HepG2 (cell line): ENCODE results near the gene GPR37L1. TPM values are rescaled to one million over a fixed set of nuclear protein-coding genes. Genes with fewer than 3 reads are reported as not detected.

Source experiments
- ATAC-seq: fragments of 200-7000 bp; cut with Tn5 transposase; 3 replicates; pipeline ENCODE4 v1.9.1; 2020; ENCODE audit warnings: mild to moderate bottlenecking, moderate library complexity
- BruUV-seq: library from RNA; stranded (reverse); fragments of 400-500 nt; replicated peaks from 2 replicates; lab custom pipeline; 2021; lab: Mats Ljungman, UMichigan
- CTCF ChIA-PET: fragments of 300-600 bp; formaldehyde crosslinking; extraction: SDS; loops from one replicate; lab custom pipeline; 2021; ENCODE audit warnings: low total read pairs, inconsistent platforms, low intra/inter-chr PET ratio; lab: Yijun Ruan, JAX
- POLR2A ChIA-PET: fragments of 350-600 bp; sonication (Branson Sonifier 250); formaldehyde crosslinking; loops from one replicate; lab custom pipeline; 2020; ENCODE audit warnings: antibody characterized with exemption, inconsistent platforms; lab: Yijun Ruan, JAX
- DNase-seq: peaks from one replicate; pipeline ENCODE4 v3.0.0-alpha.2; 2015; ENCODE audit warnings: low spot score
- FAIRE-seq: peaks from 3 replicates; lab custom pipeline; 2011; peaks lifted over from hg19 to GRCh38; lab: Jason Lieb, UNC
- H2AFZ ChIP-seq: one replicate; pipeline ENCODE4 v1.6.1; 2011; ENCODE audit warnings: low read length, inconsistent platforms
- H3K27ac ChIP-seq: fragments of 300-600 bp; 3 replicates; pipeline ENCODE4 v1.8.0; 2011; ENCODE audit warnings: mixed run types, mild to moderate bottlenecking, mixed read lengths, low read length, inconsistent platforms; ENCODE audit not compliant: insufficient read depth; ENCODE audit errors: extremely low read length
- H3K27me3 ChIP-seq, 2 experiments: fragments of 200-600 bp in 1 of 2; 2 replicates in 1 of 2; 3 replicates in 1 of 2; pipeline versions ENCODE4 v1.6.0 to v1.8.0; 2011; ENCODE audit warnings: low read length in 2 of 2, mild to moderate bottlenecking in 2 of 2, moderate library complexity in 2 of 2, inconsistent platforms in 1 of 2; ENCODE audit not compliant: insufficient read depth in 2 of 2, control insufficient read depth in 1 of 2
- H3K36me3 ChIP-seq, 2 experiments: fragments of 200-600 bp in 1 of 2; replicated peaks in 1 of 2; 2 replicates in 1 of 2; 3 replicates in 1 of 2; pipeline versions ENCODE4 v1.5.1 to v1.8.0; 2011; ENCODE audit warnings: low read length in 2 of 2, inconsistent platforms in 1 of 2; ENCODE audit not compliant: insufficient read depth in 2 of 2, control insufficient read depth in 1 of 2
- H3K4me1 ChIP-seq: 2 replicates; pipeline ENCODE4 v1.5.1; 2012; ENCODE audit warnings: low read length, inconsistent platforms; ENCODE audit not compliant: insufficient read depth
- H3K4me2 ChIP-seq: 2 replicates; pipeline ENCODE4 v1.6.0; 2011; ENCODE audit warnings: low read depth, low read length, inconsistent platforms
- H3K4me3 ChIP-seq, 3 experiments: fragments of 200-600 bp in 1 of 3; sonication (generic), shearing (Covaris generic) in 1 of 3; replicated peaks in 1 of 3; 2 replicates each; pipeline ENCODE4 v1.5.1; 2011 to 2016; ENCODE audit warnings: low read length in 3 of 3, inconsistent platforms in 2 of 3, low read depth in 2 of 3, mild to moderate bottlenecking in 2 of 3, control low read depth in 1 of 3, mixed read lengths in 1 of 3; ENCODE audit not compliant: insufficient read depth in 1 of 3
- H3K79me2 ChIP-seq: one replicate; pipeline ENCODE4 v1.6.1; 2011; ENCODE audit warnings: low read length, inconsistent platforms; ENCODE audit not compliant: insufficient read depth
- H3K9ac ChIP-seq: 2 replicates; pipeline ENCODE4 v1.6.0; 2011; ENCODE audit warnings: mild to moderate bottlenecking, low read depth, low read length, inconsistent platforms; ENCODE audit not compliant: insufficient read depth
- H3K9me3 ChIP-seq: 2 replicates; pipeline ENCODE4 v1.5.1; 2012; ENCODE audit warnings: mild to moderate bottlenecking, low read length
- H4K20me1 ChIP-seq: 2 replicates; pipeline ENCODE4 v1.6.0; 2011; ENCODE audit warnings: inconsistent platforms, mild to moderate bottlenecking, low read length, moderate library complexity; ENCODE audit not compliant: insufficient read depth
- CC2D1A ChIP-seq: sonication (generic); formaldehyde crosslinking; IDR thresholded peaks from 2 replicates; pipeline ENCODE4 v1.8.1; 2023; ENCODE audit warnings: mild to moderate bottlenecking, missing genetic modification reagents
- DMAP1 ChIP-seq: IDR thresholded peaks from 2 replicates; pipeline ENCODE4 v1.6.1; 2016
- EEA1 ChIP-seq: sonication (generic); formaldehyde crosslinking; IDR thresholded peaks from 2 replicates; pipeline ENCODE4 v1.5.1; 2020; ENCODE audit warnings: mild to moderate bottlenecking, missing genetic modification reagents, borderline replicate concordance
- HNRNPL ChIP-seq: fragments of 200-400 bp; formaldehyde crosslinking; IDR thresholded peaks from 2 replicates; pipeline ENCODE4 v1.6.1; 2017; ENCODE audit warnings: mild to moderate bottlenecking, low read depth, low read length
- PPARG ChIP-seq: conservative IDR thresholded peaks from 2 replicates; pipeline ENCODE4 v1.6.1; 2016; ENCODE audit warnings: missing biosample characterization, missing genetic modification reagents
- THAP8 ChIP-seq: sonication (generic); formaldehyde crosslinking; IDR thresholded peaks from 2 replicates; pipeline ENCODE4 v1.5.1; 2020; ENCODE audit warnings: missing genetic modification reagents, mild to moderate bottlenecking, borderline replicate concordance
- ZFP36L1 ChIP-seq: sonication (generic); formaldehyde crosslinking; IDR thresholded peaks from 2 replicates; pipeline ENCODE4 v1.8.0; 2022; ENCODE audit warnings: mild to moderate bottlenecking, missing genetic modification reagents, moderate library complexity
- ZNF20 ChIP-seq: sonication (generic); formaldehyde crosslinking; IDR thresholded peaks from 2 replicates; pipeline ENCODE4 v1.4.0; 2020; ENCODE audit warnings: mild to moderate bottlenecking, moderate library complexity, missing genetic modification reagents
- ZNF350 ChIP-seq: sonication (generic); formaldehyde crosslinking; IDR thresholded peaks from 2 replicates; pipeline ENCODE4 v1.4.0; 2020; ENCODE audit warnings: mild to moderate bottlenecking, low read depth, missing genetic modification reagents, borderline replicate concordance
- ZNF577 ChIP-seq: sonication (generic); formaldehyde crosslinking; IDR thresholded peaks from 2 replicates; pipeline ENCODE4 v1.4.0; 2020; ENCODE audit warnings: mild to moderate bottlenecking, low read depth, missing genetic modification reagents, borderline replicate concordance
- ZNF652 ChIP-seq: IDR thresholded peaks from 2 replicates; pipeline ENCODE4 v1.6.1; 2016; ENCODE audit warnings: low read depth, borderline replicate concordance
- WGBS: methylation state at CpG from one replicate; pipeline ENCODE4 v1.1.6; 2017; ENCODE audit warnings: low lambda C conversion rate; 5-methylcytosine and 5-hydroxymethylcytosine counted together
- in situ Hi-C: cut with HindIII; loops from 2 replicates; pipeline ENCODE4 v1.10.0; 2017; ENCODE audit warnings: low pct_unique_long_range_greater_than_20kb; ENCODE audit not compliant: extremely low pct_ligation_motif_present
- intact Hi-C: fragments of 100-400 bp; cut with micrococcal nuclease; formaldehyde crosslinking; loops from one replicate; pipeline ENCODE4 v1.10.0; 2022; ENCODE audit not compliant: unreplicated experiment
- polyA plus RNA-seq, 8 experiments: library from polyadenylated mRNA; depleted of rRNA in 3 of 8; stranded (reverse) in 7 of 8; unstranded in 1 of 8; fragments of >200 nt; fragmentation: Illumina TruSeq in 4 of 8; extraction: Trizol in 4 of 8; gene quantifications; 2 replicates each; pipeline versions ENCODE4 v1.2.1 to v1.2.3, GENCODE V29; 2011 to 2016; ENCODE audit warnings: low read depth in 4 of 8, missing spikeins in 1 of 8, mixed read lengths in 1 of 8; ENCODE audit not compliant: insufficient read depth in 1 of 8
- total RNA-seq, 5 experiments: library from RNA; depleted of rRNA; stranded (reverse); fragments of >200 nt; fragmentation: Illumina TruSeq; extraction: Trizol; gene quantifications; 2 replicates each; pipeline ENCODE4 v1.2.3, GENCODE V29; 2016; ENCODE audit warnings: low read depth in 1 of 5

Gene GPR37L1
- total and polyA plus RNA-seq, 2 of the 13 experiments (the other 11 are each of a cell fraction or from before 2014, with no cell fraction given), result 0.13 TPM; not detected in 1

- H3K79me2 ChIP-seq, result no peaks in the 10 kb centered on the region
- no peaks in the 10 kb centered on the region for H3K9me3 ChIP-seq
- intact Hi-C loops, result no loop called here
- TF ChIP-seq ZNF20, result no peak
- no peak for TF ChIP-seq HNRNPL
- no peak for TF ChIP-seq ZNF350 (CRISPR knock-in tag)
- no peak for TF ChIP-seq ZNF652 (CRISPR knock-in tag)
- TF ChIP-seq PPARG (CRISPR knock-in tag), result no peak
- no peak for TF ChIP-seq ZFP36L1 (CRISPR knock-in tag)
- TF ChIP-seq EEA1 (CRISPR knock-in tag), result no peak
- no peak for TF ChIP-seq ZNF577
- TF ChIP-seq DMAP1 (CRISPR knock-in tag), result no peak
- TF ChIP-seq CC2D1A (CRISPR knock-in tag), result no peak
- no peak for TF ChIP-seq THAP8
- TF ChIP-seq, all 625 proteins: peak for 0
- no peak overlapping the region for H3K4me2 ChIP-seq
- 59% methylated on average over 7 of the region's 10 CpGs for WGBS
- BruUV-seq, result no TSS peak
- no peak overlapping the region for H3K27ac ChIP-seq
- POLR2A ChIA-PET, result interaction anchor here (1.5 kb wide), 1 partner anchor 113 kb away, joined by 5 read pairs; the partner anchor contains the start of gene ELF3
- ATAC-seq (no peak), DNase-seq (no peak), FAIRE-seq (no peak)
- H2AFZ ChIP-seq, result no peak overlapping the region
- H3K36me3 ChIP-seq, result no peaks in the 10 kb centered on the region
- no peak overlapping the region for H3K4me3 ChIP-seq
- no peak overlapping the region for H3K9ac ChIP-seq
- in situ Hi-C loops, result no loop called here
- CTCF ChIA-PET, result interaction anchor here (1.3 to 2.0 kb wide), 3 partner anchors 12 to 124 kb away, joined by 5 to 9 read pairs (median 8); partner anchors contain the start of gene ELF3
- peaks cover 11% of the 10 kb centered on the region for H3K4me1 ChIP-seq
- no peaks in the 10 kb centered on the region for H4K20me1 ChIP-seq
- peaks cover 4 to 40% of the 10 kb centered on the region in 2 experiments; a peak in 4 of 5 replicates for H3K27me3 ChIP-seq
Observed at GRCh38 chr1:202123336-202123813, 658 bp downstream of the GPR37L1 start.
